Measurements from ENCODE around the gene NAMPT.
"Not testable (repeated sequence)": the region's sequence is repeated elsewhere in the genome, so short reads cannot be mapped to it uniquely, and the experiment has no call there.

The NAMPT gene

GRCh38 chr7:106218546-106218945 is 66.2 kb downstream of the NAMPT start:
- no peak for TF ChIP-seq CTCF (IDR thresholded peaks at IDR 0.05; ENCODE audit: insufficient read depth, low read depth, low read length, missing control alignments)
- DNase-seq (ENCODE audit: low read depth): peak; percentile 11
- no peak overlapping the region for H3K4me3 ChIP-seq (ENCODE audit: low read length)

GRCh38 chr7:106216923-106217542 is 67.8 kb downstream of the NAMPT start:
- DNase-seq (ENCODE audit: low read depth): peak; percentile 51

GRCh38 chr7:106216517-106216922 is 68.3 kb downstream of the NAMPT start:
- no peak overlapping the region for H3K4me3 ChIP-seq (ENCODE audit: low read length)
- DNase-seq (ENCODE audit: low read depth): peak; percentile 93

More at GRCh38 chr7:106216923-106217542, 67.8 kb downstream of the NAMPT start:
- TF ChIP-seq CTCF (IDR thresholded peaks at IDR 0.05; ENCODE audit: insufficient read depth, low read depth, low read length, missing control alignments): no peak
- H3K4me3 ChIP-seq (ENCODE audit: low read length): peak overlapping the region; percentile 9

GRCh38 chr7:106215868-106216516 is 68.8 kb downstream of the NAMPT start:
- no peak overlapping the region for H3K4me3 ChIP-seq (ENCODE audit: low read length)
- TF ChIP-seq CTCF (IDR thresholded peaks at IDR 0.05; ENCODE audit: insufficient read depth, low read depth, low read length, missing control alignments): no peak
- no peak for DNase-seq (ENCODE audit: low read depth)

More at GRCh38 chr7:106216517-106216922, 68.3 kb downstream of the NAMPT start:
- no peak for TF ChIP-seq CTCF (IDR thresholded peaks at IDR 0.05; ENCODE audit: insufficient read depth, low read depth, low read length, missing control alignments)

- DNase-seq (ENCODE audit: low read depth); H3K4me3 ChIP-seq (ENCODE audit: low read length): not testable (repeated sequence)
Observed at GRCh38 chr7:106208944-106209343, 75.8 kb downstream of the NAMPT start.

GRCh38 chr7:106206826-106207541 is 77.8 kb downstream of the NAMPT start:
- no peak for DNase-seq (ENCODE audit: low read depth)
- no peak for TF ChIP-seq CTCF (IDR thresholded peaks at IDR 0.05; ENCODE audit: insufficient read depth, low read depth, low read length, missing control alignments)
- H3K4me3 ChIP-seq (ENCODE audit: low read length): no peak overlapping the region

- no peak overlapping the region for H3K4me3 ChIP-seq (ENCODE audit: low read length)
- peak; percentile 40 for DNase-seq (ENCODE audit: low read depth)
- TF ChIP-seq CTCF (IDR thresholded peaks at IDR 0.05; ENCODE audit: insufficient read depth, low read depth, low read length, missing control alignments): no peak
Observed at GRCh38 chr7:106205621-106206222, 79.1 kb downstream of the NAMPT start.
